ENCODE data around the gene AKAP13. TPM values are rescaled to one million over a fixed set of nuclear protein-coding genes. Genes with fewer than 3 reads are reported as not detected.

Gene AKAP13
- total RNA-seq, 1 experiment from 2014 or later = 54.5 TPM

- H3K27ac ChIP-seq (ENCODE audit: low read depth, low read length, poor library complexity, severe bottlenecking) = no peak overlapping the region
- H3K36me3 ChIP-seq (ENCODE audit: insufficient read depth, low read length, poor library complexity, severe bottlenecking) = no peaks in the 10 kb centered on the region
Measured at GRCh38 chr15:85631018-85631417, 250.6 kb downstream of the AKAP13 start.

GRCh38 chr15:85632014-85632413, 251.6 kb downstream of the AKAP13 start:
- intact Hi-C loops (cut with micrococcal nuclease; ENCODE audit: unreplicated experiment) = no loop called here
- Histone ChIP-seq H3K4me3 (ENCODE audit: low read depth, low read length, poor library complexity, severe bottlenecking) (no peak overlapping the region), H3K27me3 (replicated peaks; ENCODE audit: insufficient read depth, low read depth, low read length, poor library complexity) (no peaks in the 10 kb centered on the region), H3K4me1 (ENCODE audit: insufficient read depth, low read length, poor library complexity, severe bottlenecking) (peaks cover 6% of the 10 kb centered on the region), H3K36me3 (ENCODE audit: insufficient read depth, low read length, poor library complexity, severe bottlenecking) (no peaks in the 10 kb centered on the region), H3K9me3 (ENCODE audit: low read depth, low read length, poor library complexity, severe bottlenecking) (no peaks in the 10 kb centered on the region), H3K27ac (ENCODE audit: low read depth, low read length, poor library complexity, severe bottlenecking) (no peak overlapping the region)
- POLR2A ChIA-PET (ENCODE audit: low non-redundant PET) = no interaction called here
- no peak for DNase-seq (ENCODE audit: low spot score)
- CTCF ChIA-PET = no interaction called here
- TF ChIP-seq CTCF (conservative IDR thresholded peaks at IDR 0.05; ENCODE audit: low read depth, low read length) (no peak), EZH2 (IDR thresholded peaks at IDR 0.05; ENCODE audit: borderline replicate concordance, low read depth, low read length, poor library complexity, severe bottlenecking) (no peak)
- no TSS peak for BruUV-seq (replicated peaks)

More at GRCh38 chr15:85631018-85631417, 250.6 kb downstream of the AKAP13 start:
- DNase-seq (ENCODE audit: low spot score) = no peak
- intact Hi-C loops (cut with micrococcal nuclease; ENCODE audit: unreplicated experiment) = no loop called here
- Histone ChIP-seq H3K4me1 (ENCODE audit: insufficient read depth, low read length, poor library complexity, severe bottlenecking) (peaks cover 6% of the 10 kb centered on the region), H3K27me3 (replicated peaks; ENCODE audit: insufficient read depth, low read depth, low read length, poor library complexity) (no peaks in the 10 kb centered on the region), H3K9me3 (ENCODE audit: low read depth, low read length, poor library complexity, severe bottlenecking) (no peaks in the 10 kb centered on the region), H3K4me3 (ENCODE audit: low read depth, low read length, poor library complexity, severe bottlenecking) (no peak overlapping the region)
- ChIA-PET CTCF (no interaction called here), POLR2A (ENCODE audit: low non-redundant PET) (no interaction called here)
- TF ChIP-seq CTCF (conservative IDR thresholded peaks at IDR 0.05; ENCODE audit: low read depth, low read length) = no peak
- no peak for TF ChIP-seq EZH2 (IDR thresholded peaks at IDR 0.05; ENCODE audit: borderline replicate concordance, low read depth, low read length, poor library complexity, severe bottlenecking)
- no TSS peak for BruUV-seq (replicated peaks)

- DNase-seq (ENCODE audit: low spot score) = no peak
- Histone ChIP-seq H3K4me1 (ENCODE audit: insufficient read depth, low read length, poor library complexity, severe bottlenecking) (peaks cover 6% of the 10 kb centered on the region), H3K9me3 (ENCODE audit: low read depth, low read length, poor library complexity, severe bottlenecking) (no peaks in the 10 kb centered on the region), H3K4me3 (ENCODE audit: low read depth, low read length, poor library complexity, severe bottlenecking) (no peak overlapping the region), H3K36me3 (ENCODE audit: insufficient read depth, low read length, poor library complexity, severe bottlenecking) (no peaks in the 10 kb centered on the region), H3K27me3 (replicated peaks; ENCODE audit: insufficient read depth, low read depth, low read length, poor library complexity) (no peaks in the 10 kb centered on the region), H3K27ac (ENCODE audit: low read depth, low read length, poor library complexity, severe bottlenecking) (no peak overlapping the region)
- no TSS peak for BruUV-seq (replicated peaks)
- ChIA-PET POLR2A (ENCODE audit: low non-redundant PET) (no interaction called here), CTCF (no interaction called here)
- no peak for TF ChIP-seq CTCF (conservative IDR thresholded peaks at IDR 0.05; ENCODE audit: low read depth, low read length)
- TF ChIP-seq EZH2 (IDR thresholded peaks at IDR 0.05; ENCODE audit: borderline replicate concordance, low read depth, low read length, poor library complexity, severe bottlenecking) = no peak
- intact Hi-C loops (cut with micrococcal nuclease; ENCODE audit: unreplicated experiment) = no loop called here
Measured at GRCh38 chr15:85633859-85634258, 253.5 kb downstream of the AKAP13 start.

Measured in A673 (cell line).